Measurements from ENCODE around the gene ZNF860.
A peak's percentile ranks its signal among the peaks of the same experiment; 100 is the strongest.

The ZNF860 gene

DNA sequence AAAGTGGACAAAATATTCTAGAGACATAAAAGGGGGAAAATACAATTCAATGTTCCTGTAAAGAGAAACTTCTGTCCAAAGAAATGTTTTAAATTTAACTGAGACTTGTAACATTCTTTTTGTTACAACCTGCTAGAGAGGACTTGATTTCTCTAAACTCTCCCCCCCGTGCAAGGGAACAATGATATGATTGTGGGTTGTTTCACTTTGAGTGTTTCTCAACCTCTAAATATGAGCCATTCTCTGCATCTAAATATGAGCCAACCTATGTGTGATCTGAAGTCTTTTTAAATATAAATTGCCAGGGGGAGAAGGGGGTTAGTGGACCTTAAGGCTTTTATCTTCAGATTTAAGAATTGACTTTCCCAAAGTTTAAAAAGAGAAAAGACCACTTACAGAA, 14.6 kb downstream of the ZNF860 start:
- H3K36me3 ChIP-seq (ENCODE audit: insufficient read depth, low read length), result peaks cover 23% of the 10 kb centered on the region
- no peak for TF ChIP-seq EZH2 (IDR thresholded peaks at IDR 0.05; ENCODE audit: borderline replicate concordance, low read length)
- TF ChIP-seq, protein P1, sequence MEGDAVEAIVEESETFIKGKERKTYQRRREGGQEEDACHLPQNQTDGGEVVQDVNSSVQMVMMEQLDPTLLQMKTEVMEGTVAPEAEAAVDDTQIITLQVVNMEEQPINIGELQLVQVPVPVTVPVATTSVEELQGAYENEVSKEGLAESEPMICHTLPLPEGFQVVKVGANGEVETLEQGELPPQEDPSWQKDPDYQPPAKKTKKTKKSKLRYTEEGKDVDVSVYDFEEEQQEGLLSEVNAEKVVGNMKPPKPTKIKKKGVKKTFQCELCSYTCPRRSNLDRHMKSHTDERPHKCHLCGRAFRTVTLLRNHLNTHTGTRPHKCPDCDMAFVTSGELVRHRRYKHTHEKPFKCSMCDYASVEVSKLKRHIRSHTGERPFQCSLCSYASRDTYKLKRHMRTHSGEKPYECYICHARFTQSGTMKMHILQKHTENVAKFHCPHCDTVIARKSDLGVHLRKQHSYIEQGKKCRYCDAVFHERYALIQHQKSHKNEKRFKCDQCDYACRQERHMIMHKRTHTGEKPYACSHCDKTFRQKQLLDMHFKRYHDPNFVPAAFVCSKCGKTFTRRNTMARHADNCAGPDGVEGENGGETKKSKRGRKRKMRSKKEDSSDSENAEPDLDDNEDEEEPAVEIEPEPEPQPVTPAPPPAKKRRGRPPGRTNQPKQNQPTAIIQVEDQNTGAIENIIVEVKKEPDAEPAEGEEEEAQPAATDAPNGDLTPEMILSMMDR (IDR thresholded peaks at IDR 0.05; ENCODE audit: low read length), result no peak
- no peaks in the 10 kb centered on the region for H3K9me2 ChIP-seq (ENCODE audit: low read depth, low read length)
- peaks cover 11% of the 10 kb centered on the region for H3K9me3 ChIP-seq (ENCODE audit: low read length)
- no peaks in the 10 kb centered on the region for H3F3A ChIP-seq (ENCODE audit: insufficient read depth, low read length)
- no peak overlapping the region for H2AFZ ChIP-seq (ENCODE audit: low read length)
- no peak overlapping the region for H3K4me3 ChIP-seq (ENCODE audit: low read depth, low read length, poor library complexity, severe bottlenecking)
- H3K9ac ChIP-seq (ENCODE audit: low read length), result no peak overlapping the region
- no peak overlapping the region for H3K27ac ChIP-seq (ENCODE audit: low read depth, low read length, poor library complexity, severe bottlenecking)
- H3K79me2 ChIP-seq (ENCODE audit: insufficient read depth, low read length), result no peaks in the 10 kb centered on the region
- no peaks in the 10 kb centered on the region for H3K27me3 ChIP-seq (ENCODE audit: insufficient read depth, low read length)
- H3K4me2 ChIP-seq (ENCODE audit: low read length), result no peak overlapping the region
- peaks cover 19% of the 10 kb centered on the region for H3K4me1 ChIP-seq (ENCODE audit: insufficient read depth, low read length, severe bottlenecking)
- H4K20me1 ChIP-seq (ENCODE audit: insufficient read depth, low read length), result no peaks in the 10 kb centered on the region

DNA sequence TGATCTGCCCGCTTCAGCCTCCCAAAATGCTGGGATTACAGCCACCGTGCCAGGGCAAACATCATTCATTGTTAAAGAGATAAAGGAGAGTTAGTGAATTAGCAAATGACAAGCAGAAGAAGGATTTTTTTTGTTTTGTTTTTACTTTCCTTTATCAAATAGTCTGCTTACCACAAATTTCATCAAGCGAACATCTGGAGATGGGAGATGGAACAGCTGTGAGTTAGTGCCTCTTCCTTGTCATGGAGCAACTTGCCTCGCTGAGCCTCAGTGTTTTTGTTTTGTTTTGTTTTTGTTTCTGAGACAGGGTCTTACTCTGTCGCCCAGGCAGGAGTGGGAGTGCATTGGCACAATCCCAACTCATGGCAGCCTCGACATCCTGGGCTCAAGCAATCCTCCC, 15.9 kb downstream of the ZNF860 start:
- Histone ChIP-seq H3K4me3 (ENCODE audit: low read depth, low read length, poor library complexity, severe bottlenecking) (no peak overlapping the region), H4K20me1 (ENCODE audit: insufficient read depth, low read length) (no peaks in the 10 kb centered on the region), H2AFZ (ENCODE audit: low read length) (no peak overlapping the region), H3K79me2 (ENCODE audit: insufficient read depth, low read length) (no peaks in the 10 kb centered on the region), H3K4me1 (ENCODE audit: insufficient read depth, low read length, severe bottlenecking) (peaks cover 19% of the 10 kb centered on the region), H3K4me2 (ENCODE audit: low read length) (no peak overlapping the region), H3F3A (ENCODE audit: insufficient read depth, low read length) (no peaks in the 10 kb centered on the region), H3K27ac (ENCODE audit: low read depth, low read length, poor library complexity, severe bottlenecking) (no peak overlapping the region), H3K36me3 (ENCODE audit: insufficient read depth, low read length) (peaks cover 11% of the 10 kb centered on the region), H3K9ac (ENCODE audit: low read length) (no peak overlapping the region), H3K27me3 (ENCODE audit: insufficient read depth, low read length) (no peaks in the 10 kb centered on the region), H3K9me2 (ENCODE audit: low read depth, low read length) (no peaks in the 10 kb centered on the region), H3K9me3 (ENCODE audit: low read length) (peaks cover 11% of the 10 kb centered on the region)
- TF ChIP-seq, protein P1 (IDR thresholded peaks at IDR 0.05; ENCODE audit: low read length), result no peak
- no peak for TF ChIP-seq EZH2 (IDR thresholded peaks at IDR 0.05; ENCODE audit: borderline replicate concordance, low read length)

- Histone ChIP-seq H3K9me2 (ENCODE audit: low read depth, low read length) (no peaks in the 10 kb centered on the region), H3K4me1 (ENCODE audit: insufficient read depth, low read length, severe bottlenecking) (peaks cover 25% of the 10 kb centered on the region), H3K79me2 (ENCODE audit: insufficient read depth, low read length) (no peaks in the 10 kb centered on the region), H3K9me3 (ENCODE audit: low read length) (no peaks in the 10 kb centered on the region; the same call in none of the 2 replicates), H2AFZ (ENCODE audit: low read length) (peak overlapping the region; percentile 1; the same call in 1 of the 2 replicates), H3K27me3 (ENCODE audit: insufficient read depth, low read length) (no peaks in the 10 kb centered on the region), H4K20me1 (ENCODE audit: insufficient read depth, low read length) (no peaks in the 10 kb centered on the region), H3K9ac (ENCODE audit: low read length) (no peak overlapping the region), H3K36me3 (ENCODE audit: insufficient read depth, low read length) (peaks cover 7% of the 10 kb centered on the region; the same call in 1 of the 2 replicates), H3K4me2 (ENCODE audit: low read length) (peak overlapping the region; percentile 34; the same call in 1 of the 2 replicates), H3K4me3 (ENCODE audit: low read depth, low read length, poor library complexity, severe bottlenecking) (no peak overlapping the region), H3F3A (ENCODE audit: insufficient read depth, low read length) (no peaks in the 10 kb centered on the region), H3K27ac (ENCODE audit: low read depth, low read length, poor library complexity, severe bottlenecking) (peak overlapping the region; percentile 64)
- no peak for TF ChIP-seq EZH2 (IDR thresholded peaks at IDR 0.05; ENCODE audit: borderline replicate concordance, low read length)
- TF ChIP-seq, protein P1 (IDR thresholded peaks at IDR 0.05; ENCODE audit: low read length), result no peak
Measured at GRCh38 chr3:31999907-32000439, 18.4 kb downstream of the ZNF860 start.

All from OCI-LY1 (cell line).